Right cardiac atrium (tissue), 5 donors: Measurements from ENCODE around the gene AFG1L. TPM values are rescaled to one million over a fixed set of nuclear protein-coding genes. Genes with fewer than 3 reads are reported as not detected.
A peak's percentile ranks its signal among the peaks of the same experiment; 100 is the strongest.
"Not testable (repeated sequence)": the region's sequence is repeated elsewhere in the genome, so short reads cannot be mapped to it uniquely, and the experiment has no call there.

Experiments used
- ATAC-seq, 2 donors: fragments of 200-7000 bp; cut with Tn5 transposase; one replicate each; pipeline versions ENCODE4 v1.8.0 to v1.9.1; 2020; ENCODE audit warnings: moderate library complexity in 2 of 2, mild to moderate bottlenecking in 1 of 2
- DNase-seq, 3 donors: peaks; one replicate each; pipeline ENCODE4 v3.0.0-alpha.2; 2020
- H3K27ac ChIP-seq: one replicate; pipeline ENCODE4 v1.5.1; 2013; ENCODE audit warnings: mild to moderate bottlenecking, low read length, control low read depth, moderate library complexity
- H3K27me3 ChIP-seq: one replicate; pipeline ENCODE4 v1.6.1; 2013; ENCODE audit not compliant: control insufficient read depth, insufficient read depth
- H3K4me1 ChIP-seq: one replicate; pipeline ENCODE4 v1.6.1; 2013; ENCODE audit warnings: low read length; ENCODE audit not compliant: control insufficient read depth, insufficient read depth
- H3K4me3 ChIP-seq: one replicate; pipeline ENCODE4 v1.5.1; 2013; ENCODE audit warnings: low read length, control low read depth
- H3K9me3 ChIP-seq: one replicate; pipeline ENCODE4 v1.6.1; 2013; ENCODE audit warnings: low read length; ENCODE audit not compliant: control insufficient read depth
- WGBS: extraction: QIAGEN DNeasy Blood & Tissue Kit; methylation state at CpG from one replicate; pipeline ENCODE4 v1.1.7; 2013; 5-methylcytosine and 5-hydroxymethylcytosine counted together
- intact Hi-C, 4 donors: fragments of 100-400 bp; cut with DNase I; formaldehyde crosslinking; loops; one replicate each; pipeline versions ENCODE4 v1.11.0 to v1.14.0; 2022 to 2023
- polyA plus RNA-seq: library from polyadenylated mRNA; stranded (reverse); fragments of 200-250 nt; gene quantifications from one replicate; pipeline ENCODE4 v1.2.3, GENCODE V29; 2013
- total RNA-seq, 4 donors: library from RNA; stranded (reverse); fragmentation: NEBNext Ultra II Directional; extraction: Animal tissue kit (Norgen Biotek cat#: 25700); gene quantifications; one replicate each; pipeline ENCODE4 v1.2.1, GENCODE V29; 2021
- donor health status: healthy with polysubstance abuse.
- donor health status: DM: no; HTN: yes; CAD: no.
- donor health status: DM: no; HTN: no; CAD: no.
- donor health status: DM: no; HTN: yes; CAD: no; lungs with severe emphysema.
- donor health status: DM: yes; HTN: yes; CAD: no.

Gene AFG1L
- total and polyA plus RNA-seq, 5 donors: 3.9 to 14.5 (median 9.9) TPM

GRCh38 chr6:108559097-108559883 lies 264.4 kb downstream of the AFG1L start:
- under 1% methylated on average over 84 of the region's 84 CpGs for WGBS
- Histone ChIP-seq H3K27ac (peak overlapping the region; percentile 100), H3K9me3 (no peaks in the 10 kb centered on the region), H3K4me1 (peaks cover 3% of the 10 kb centered on the region), H3K27me3 (no peaks in the 10 kb centered on the region), H3K4me3 (peak overlapping the region; percentile 67)
- ATAC-seq: peak; percentile 73 to 74
- intact Hi-C loops: loop anchor here in 2 of 4 donors (2.0 to 10.0 kb wide), 4 partner anchors 222 to 513 kb away; no protein-coding TSS in a partner anchor
- peak; percentile 92 to 97 (median 97) for DNase-seq

- peaks cover 3% of the 10 kb centered on the region for H3K4me1 ChIP-seq
- peak; percentile 65 to 85 (median 85) for DNase-seq
These were observed 265.1 kb downstream of the AFG1L start for GRCh38 chr6:108559884-108560462.

GRCh38 chr6:108560463-108561308 lies 265.8 kb downstream of the AFG1L start, which contains the start of gene FOXO3:
TSS of gene FOXO3 (plus strand) at chr6:108560917. CDS start at chr6:108561209, 292 bp downstream.
- WGBS: 4% methylated on average over 106 of the region's 110 CpGs
- no peaks in the 10 kb centered on the region for H3K27me3 ChIP-seq
- peak; percentile 77 for ATAC-seq
- peak within 1 kb of the TSS; percentile 67 for H3K4me3 ChIP-seq
- intact Hi-C loops: loop anchor here in 3 of 4 donors (5.0 to 10.0 kb wide), 3 partner anchors 92 to 222 kb away; no protein-coding TSS in a partner anchor
- H3K27ac ChIP-seq: peak within 1 kb of the TSS; percentile 100
- H3K9me3 ChIP-seq: no peaks in the 10 kb centered on the region
- peak; percentile 91 to 97 (median 97) for DNase-seq
- H3K4me1 ChIP-seq: peaks cover 7% of the 10 kb centered on the region

More at GRCh38 chr6:108559884-108560462, 265.1 kb downstream of the AFG1L start:
- H3K27me3 ChIP-seq: no peaks in the 10 kb centered on the region
- ATAC-seq: peak; percentile 3 to 20
- peak overlapping the region; percentile 67 for H3K4me3 ChIP-seq
- H3K9me3 ChIP-seq: no peaks in the 10 kb centered on the region
- peak overlapping the region; percentile 100 for H3K27ac ChIP-seq
- WGBS: under 1% methylated on average over 64 of the region's 64 CpGs
- intact Hi-C loops: loop anchor here (2.0 to 10.0 kb wide), 7 partner anchors 92 to 512 kb away; no protein-coding TSS in a partner anchor

GRCh38 chr6:108561309-108561647 lies 266.4 kb downstream of the AFG1L start:
- DNase-seq: peak in 1 of 3 donors; percentile 71
- WGBS: 3% methylated on average over 21 of the region's 40 CpGs
- H3K27ac ChIP-seq: peak overlapping the region; percentile 83
- H3K4me3 ChIP-seq: peak overlapping the region; percentile 67
- intact Hi-C loops: loop anchor here in 3 of 4 donors (5.0 to 10.0 kb wide), 3 partner anchors 91 to 221 kb away; no protein-coding TSS in a partner anchor
- not testable (repeated sequence) for ATAC-seq, H3K4me1 ChIP-seq, H3K9me3 ChIP-seq, H3K27me3 ChIP-seq

- Histone ChIP-seq H3K27ac (peak overlapping the region; percentile 68), H3K9me3 (no peaks in the 10 kb centered on the region), H3K4me3 (peak overlapping the region; percentile 67), H3K4me1 (peaks cover 11% of the 10 kb centered on the region), H3K27me3 (no peaks in the 10 kb centered on the region)
- peak; percentile 42 to 71 (median 69) for DNase-seq
- WGBS: 7% methylated on average over 46 of the region's 46 CpGs
- no peak for ATAC-seq
- intact Hi-C loops: loop anchor here in 3 of 4 donors (5.0 to 10.0 kb wide), 3 partner anchors 90 to 220 kb away; no protein-coding TSS in a partner anchor
These were observed 267.1 kb downstream of the AFG1L start for GRCh38 chr6:108561742-108562502.

GRCh38 chr6:108562503-108562993 lies 267.7 kb downstream of the AFG1L start:
- DNase-seq: peak; percentile 62 to 84 (median 68)
- Histone ChIP-seq H3K27me3 (no peaks in the 10 kb centered on the region), H3K4me3 (peak overlapping the region; percentile 67), H3K9me3 (no peaks in the 10 kb centered on the region), H3K4me1 (peaks cover 13% of the 10 kb centered on the region), H3K27ac (peak overlapping the region; percentile 68)
- peak; percentile 4 to 29 for ATAC-seq
- 10% methylated on average over 17 of the region's 17 CpGs for WGBS
- intact Hi-C loops: loop anchor here in 3 of 4 donors (5.0 to 10.0 kb wide), 3 partner anchors 90 to 220 kb away; no protein-coding TSS in a partner anchor

DNA sequence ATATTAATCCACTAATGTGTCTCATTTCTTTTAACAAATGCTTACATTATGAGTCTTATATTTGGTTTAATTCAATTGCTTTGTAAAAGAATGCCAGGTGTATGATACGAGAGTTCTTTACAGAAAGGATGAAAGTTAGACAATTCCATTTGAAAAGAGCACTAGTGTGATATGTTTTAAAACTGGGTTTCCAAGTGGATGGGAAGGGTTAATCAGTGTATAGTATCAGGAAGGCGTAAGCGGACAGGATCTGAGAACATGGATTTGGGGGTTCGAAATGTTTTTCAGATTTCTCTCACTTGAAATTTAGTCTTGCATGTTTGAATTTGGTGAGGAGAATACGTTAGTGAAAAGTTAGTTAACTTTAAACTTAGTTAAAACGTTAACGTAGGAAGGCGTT lies 268.4 kb downstream of the AFG1L start:
- 48% methylated on average over 8 of the region's 8 CpGs for WGBS
- ATAC-seq (no peak), DNase-seq (no peak)
- peak overlapping the region; percentile 67 for H3K4me3 ChIP-seq
- H3K27me3 ChIP-seq: no peaks in the 10 kb centered on the region
- no peak overlapping the region for H3K27ac ChIP-seq
- intact Hi-C loops: loop anchor here in 3 of 4 donors (5.0 to 10.0 kb wide), 3 partner anchors 89 to 219 kb away; no protein-coding TSS in a partner anchor
- peaks cover 13% of the 10 kb centered on the region for H3K4me1 ChIP-seq
- H3K9me3 ChIP-seq: no peaks in the 10 kb centered on the region

- Histone ChIP-seq H3K4me1 (peaks cover 13% of the 10 kb centered on the region), H3K4me3 (peak overlapping the region; percentile 23), H3K9me3 (no peaks in the 10 kb centered on the region), H3K27ac (no peak overlapping the region), H3K27me3 (no peaks in the 10 kb centered on the region)
- WGBS: 30% methylated on average over 3 of the region's 3 CpGs
- intact Hi-C loops: loop anchor here in 3 of 4 donors (5.0 to 10.0 kb wide), 3 partner anchors 88 to 218 kb away; no protein-coding TSS in a partner anchor
- no peak for ATAC-seq
- no peak for DNase-seq
These were observed 269.3 kb downstream of the AFG1L start for GRCh38 chr6:108564178-108564577.

- no peak overlapping the region for H3K4me3 ChIP-seq
- intact Hi-C loops: loop anchor here in 2 of 4 donors (10.0 kb wide), 1 partner anchor 90 kb away; no protein-coding TSS in a partner anchor
- no peak for DNase-seq
- no peak for ATAC-seq
- H3K4me1 ChIP-seq: peaks cover 15% of the 10 kb centered on the region
- no peaks in the 10 kb centered on the region for H3K27me3 ChIP-seq
- 24% methylated on average over 4 of the region's 4 CpGs for WGBS
- H3K9me3 ChIP-seq: no peaks in the 10 kb centered on the region
- peak overlapping the region; percentile 92 for H3K27ac ChIP-seq
These were observed 270.4 kb downstream of the AFG1L start for GRCh38 chr6:108565091-108565766.
